ENCODE measurements around the gene NID1. TPM values are rescaled to one million over a fixed set of nuclear protein-coding genes. Genes with fewer than 3 reads are reported as not detected.

The NID1 gene
- total and polyA plus RNA-seq, 2 experiments from 2014 or later: 32.1 to 54.3 TPM

- no peaks in the 10 kb centered on the region for H3K27me3 ChIP-seq
- no peak overlapping the region for H3K4me3 ChIP-seq
- H3K27ac ChIP-seq: no peak overlapping the region
- no peak for DNase-seq (ENCODE audit: low read depth in 1 of 2, low spot score in 1 of 2)
- no peaks in the 10 kb centered on the region for H3K36me3 ChIP-seq
- peaks cover 19% of the 10 kb centered on the region for H3K4me1 ChIP-seq (ENCODE audit: low read depth)
- TF ChIP-seq, protein P1, sequence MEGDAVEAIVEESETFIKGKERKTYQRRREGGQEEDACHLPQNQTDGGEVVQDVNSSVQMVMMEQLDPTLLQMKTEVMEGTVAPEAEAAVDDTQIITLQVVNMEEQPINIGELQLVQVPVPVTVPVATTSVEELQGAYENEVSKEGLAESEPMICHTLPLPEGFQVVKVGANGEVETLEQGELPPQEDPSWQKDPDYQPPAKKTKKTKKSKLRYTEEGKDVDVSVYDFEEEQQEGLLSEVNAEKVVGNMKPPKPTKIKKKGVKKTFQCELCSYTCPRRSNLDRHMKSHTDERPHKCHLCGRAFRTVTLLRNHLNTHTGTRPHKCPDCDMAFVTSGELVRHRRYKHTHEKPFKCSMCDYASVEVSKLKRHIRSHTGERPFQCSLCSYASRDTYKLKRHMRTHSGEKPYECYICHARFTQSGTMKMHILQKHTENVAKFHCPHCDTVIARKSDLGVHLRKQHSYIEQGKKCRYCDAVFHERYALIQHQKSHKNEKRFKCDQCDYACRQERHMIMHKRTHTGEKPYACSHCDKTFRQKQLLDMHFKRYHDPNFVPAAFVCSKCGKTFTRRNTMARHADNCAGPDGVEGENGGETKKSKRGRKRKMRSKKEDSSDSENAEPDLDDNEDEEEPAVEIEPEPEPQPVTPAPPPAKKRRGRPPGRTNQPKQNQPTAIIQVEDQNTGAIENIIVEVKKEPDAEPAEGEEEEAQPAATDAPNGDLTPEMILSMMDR (IDR thresholded peaks at IDR 0.05; ENCODE audit: low read depth, low read length): no peak
- no peaks in the 10 kb centered on the region for H3K9me3 ChIP-seq (ENCODE audit: low read depth)
Measured at GRCh38 chr1:235935235-235936225, 129.4 kb downstream of the NID1 start.

GRCh38 chr1:235933766-235934116 is 131.1 kb downstream of the NID1 start:
- H3K4me1 ChIP-seq (ENCODE audit: low read depth): peaks cover 13% of the 10 kb centered on the region
- no peak for DNase-seq (ENCODE audit: low read depth in 1 of 2, low spot score in 1 of 2)
- TF ChIP-seq, protein P1 (IDR thresholded peaks at IDR 0.05; ENCODE audit: low read depth, low read length): no peak
- no peak overlapping the region for H3K4me3 ChIP-seq
- H3K27me3 ChIP-seq: no peaks in the 10 kb centered on the region
- H3K27ac ChIP-seq: no peak overlapping the region
- no peaks in the 10 kb centered on the region for H3K36me3 ChIP-seq
- no peaks in the 10 kb centered on the region for H3K9me3 ChIP-seq (ENCODE audit: low read depth)

DNA sequence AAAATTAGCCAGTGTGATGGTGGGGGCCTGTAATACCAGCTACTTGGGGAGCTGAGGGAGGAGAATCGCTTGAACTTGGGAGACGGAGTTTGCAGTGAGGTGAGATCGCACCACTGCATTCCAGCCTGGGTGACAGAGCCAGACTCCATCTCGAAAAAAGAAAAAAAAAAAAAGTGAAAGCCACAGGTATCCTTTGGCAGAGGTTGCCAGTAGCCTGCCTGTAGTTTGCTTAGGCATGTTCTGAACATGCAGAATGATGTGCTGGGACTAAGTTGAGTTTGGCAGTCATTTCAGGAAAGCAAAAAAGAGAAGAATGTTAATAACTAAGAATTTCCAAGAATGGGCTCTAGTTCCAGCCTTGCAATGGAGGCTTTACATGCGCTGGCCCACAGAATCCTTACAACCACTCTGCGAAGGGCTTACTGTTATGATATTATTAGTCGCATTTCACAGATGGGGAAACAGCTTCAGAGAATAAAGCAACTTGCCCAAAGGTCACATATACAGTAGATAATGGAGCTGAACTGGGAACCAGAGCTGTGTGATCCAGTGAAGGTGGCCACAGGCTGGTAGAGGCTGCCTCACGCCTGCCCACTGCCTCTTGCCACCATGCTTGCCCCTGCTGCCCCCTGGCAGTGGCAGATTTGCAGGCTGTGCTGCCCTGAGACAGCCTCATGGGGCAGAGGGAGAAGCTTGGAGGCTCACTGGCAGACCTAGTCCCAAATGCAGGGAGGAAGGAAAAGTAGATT is 131.7 kb downstream of the NID1 start:
- Histone ChIP-seq H3K27ac (no peak overlapping the region), H3K27me3 (no peaks in the 10 kb centered on the region), H3K36me3 (no peaks in the 10 kb centered on the region), H3K9me3 (ENCODE audit: low read depth) (no peaks in the 10 kb centered on the region), H3K4me3 (no peak overlapping the region), H3K4me1 (ENCODE audit: low read depth) (peaks cover 11% of the 10 kb centered on the region)
- no peak for DNase-seq (ENCODE audit: low read depth in 1 of 2, low spot score in 1 of 2)
- TF ChIP-seq, protein P1 (IDR thresholded peaks at IDR 0.05; ENCODE audit: low read depth, low read length): no peak

- H3K4me1 ChIP-seq (ENCODE audit: low read depth): peaks cover 11% of the 10 kb centered on the region
- DNase-seq (ENCODE audit: low read depth in 1 of 2, low spot score in 1 of 2): no peak
Measured at GRCh38 chr1:235932090-235932510, 132.8 kb downstream of the NID1 start.

GRCh38 chr1:235931171-235931738 is 133.6 kb downstream of the NID1 start:
- Histone ChIP-seq H3K27ac (no peak overlapping the region), H3K27me3 (no peaks in the 10 kb centered on the region), H3K9me3 (ENCODE audit: low read depth) (no peaks in the 10 kb centered on the region), H3K4me3 (no peak overlapping the region), H3K4me1 (ENCODE audit: low read depth) (peaks cover 11% of the 10 kb centered on the region), H3K36me3 (no peaks in the 10 kb centered on the region)
- no peak for DNase-seq (ENCODE audit: low read depth in 1 of 2, low spot score in 1 of 2)
- TF ChIP-seq, protein P1 (IDR thresholded peaks at IDR 0.05; ENCODE audit: low read depth, low read length): no peak

More at GRCh38 chr1:235932090-235932510, 132.8 kb downstream of the NID1 start:
- H3K27ac ChIP-seq: no peak overlapping the region
- H3K36me3 ChIP-seq: no peaks in the 10 kb centered on the region
- H3K27me3 ChIP-seq: no peaks in the 10 kb centered on the region
- H3K9me3 ChIP-seq (ENCODE audit: low read depth): no peaks in the 10 kb centered on the region
- no peak overlapping the region for H3K4me3 ChIP-seq
- TF ChIP-seq, protein P1 (IDR thresholded peaks at IDR 0.05; ENCODE audit: low read depth, low read length): no peak

Data from cardiac muscle cell (in vitro differentiated cells and primary cell).